ENCODE measurements around the gene ZNFX1.

ZNFX1 gene

DNA sequence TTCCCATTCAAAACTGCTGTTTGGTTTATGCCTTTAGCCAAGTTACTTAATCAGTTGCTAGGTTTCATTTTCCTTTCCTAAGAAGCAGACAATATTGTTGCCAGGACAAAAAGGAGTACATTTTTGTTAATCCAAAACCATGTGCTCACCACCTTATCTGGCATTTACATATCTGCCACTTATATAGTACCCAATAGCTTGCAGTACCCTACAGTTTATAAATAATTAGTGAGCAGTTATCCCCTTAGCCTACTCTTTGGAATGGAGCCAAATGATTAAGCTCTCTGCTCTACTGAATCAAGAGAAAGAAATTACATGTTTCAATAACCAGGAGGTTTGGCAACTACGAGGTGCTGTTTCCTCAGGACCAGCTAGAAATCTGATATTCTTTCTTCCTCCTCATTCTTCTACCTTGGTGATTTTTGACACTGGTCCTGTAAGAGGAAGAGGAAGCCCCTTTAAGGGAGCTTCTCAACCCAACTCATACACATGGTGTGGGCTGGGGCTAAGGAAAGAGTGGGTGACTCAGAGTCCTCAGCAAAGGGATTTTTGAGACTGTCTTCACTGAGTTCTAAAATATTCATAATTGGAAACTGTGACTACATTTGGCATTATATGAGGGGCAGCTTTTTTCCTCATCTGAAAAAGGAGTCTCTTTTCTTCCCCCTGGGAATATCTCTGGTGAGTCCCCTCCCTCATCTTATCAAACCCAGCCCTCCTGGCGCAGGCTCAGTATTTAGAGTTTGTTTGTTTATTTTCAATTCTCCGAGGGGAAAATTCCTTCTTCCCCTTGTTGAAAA lies 1.5 kb downstream of the ZNFX1 start:
- in situ Hi-C loops (cut with MboI; ENCODE audit: low pct_unique_long_range_greater_than_20kb, low sequenced_read_pairs, unreplicated experiment) = no loop called here
- TF ChIP-seq, protein P1, sequence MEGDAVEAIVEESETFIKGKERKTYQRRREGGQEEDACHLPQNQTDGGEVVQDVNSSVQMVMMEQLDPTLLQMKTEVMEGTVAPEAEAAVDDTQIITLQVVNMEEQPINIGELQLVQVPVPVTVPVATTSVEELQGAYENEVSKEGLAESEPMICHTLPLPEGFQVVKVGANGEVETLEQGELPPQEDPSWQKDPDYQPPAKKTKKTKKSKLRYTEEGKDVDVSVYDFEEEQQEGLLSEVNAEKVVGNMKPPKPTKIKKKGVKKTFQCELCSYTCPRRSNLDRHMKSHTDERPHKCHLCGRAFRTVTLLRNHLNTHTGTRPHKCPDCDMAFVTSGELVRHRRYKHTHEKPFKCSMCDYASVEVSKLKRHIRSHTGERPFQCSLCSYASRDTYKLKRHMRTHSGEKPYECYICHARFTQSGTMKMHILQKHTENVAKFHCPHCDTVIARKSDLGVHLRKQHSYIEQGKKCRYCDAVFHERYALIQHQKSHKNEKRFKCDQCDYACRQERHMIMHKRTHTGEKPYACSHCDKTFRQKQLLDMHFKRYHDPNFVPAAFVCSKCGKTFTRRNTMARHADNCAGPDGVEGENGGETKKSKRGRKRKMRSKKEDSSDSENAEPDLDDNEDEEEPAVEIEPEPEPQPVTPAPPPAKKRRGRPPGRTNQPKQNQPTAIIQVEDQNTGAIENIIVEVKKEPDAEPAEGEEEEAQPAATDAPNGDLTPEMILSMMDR (IDR thresholded peaks at IDR 0.05; ENCODE audit: extremely low read depth, insufficient read depth, missing control alignments) = no peak
- DNase-seq (ENCODE audit: low spot score) = peak; percentile 65

DNA sequence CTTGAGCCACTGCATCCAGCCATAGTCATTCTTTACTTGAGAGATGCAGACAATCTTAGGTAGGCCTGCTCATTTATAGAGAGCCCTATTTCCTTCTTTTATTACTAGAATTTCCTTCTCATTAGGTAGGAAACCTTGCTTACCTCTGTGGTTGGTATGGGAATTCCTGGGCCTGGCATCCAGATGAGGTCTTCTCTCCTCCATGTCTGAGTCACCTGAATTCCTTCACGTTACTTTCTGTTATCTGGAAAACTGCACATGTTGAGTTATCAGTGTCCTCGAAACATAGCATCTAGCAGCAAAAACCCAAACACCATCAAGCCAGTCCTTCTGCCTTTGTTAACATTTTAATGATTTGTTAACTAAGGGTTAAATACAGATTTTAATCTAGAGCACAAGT lies 2.2 kb downstream of the ZNFX1 start:
- no peak for DNase-seq (ENCODE audit: low spot score)
- TF ChIP-seq, protein P1 (IDR thresholded peaks at IDR 0.05; ENCODE audit: extremely low read depth, insufficient read depth, missing control alignments) = no peak
- in situ Hi-C loops (cut with MboI; ENCODE audit: low pct_unique_long_range_greater_than_20kb, low sequenced_read_pairs, unreplicated experiment) = no loop called here

DNA sequence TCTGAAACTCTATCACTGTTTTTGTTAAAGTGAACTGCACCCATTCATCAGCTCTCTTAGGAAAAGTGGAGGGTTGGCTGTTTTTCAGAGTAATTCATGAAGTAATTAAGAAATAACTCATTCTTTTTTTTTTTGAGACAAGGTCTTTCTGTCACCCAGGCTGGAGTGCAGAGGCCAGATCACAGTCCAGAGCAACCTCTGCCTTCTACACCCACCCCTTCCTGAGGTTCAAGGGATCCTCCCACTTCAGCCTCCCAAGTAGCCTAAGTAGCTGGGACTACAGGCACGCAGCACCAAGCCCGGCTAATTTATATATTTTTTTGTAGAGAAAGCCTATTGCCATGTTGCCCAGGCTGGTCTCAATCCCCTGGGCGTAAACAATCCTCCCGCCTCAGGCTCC lies 2.6 kb downstream of the ZNFX1 start:
- TF ChIP-seq, protein P1 (IDR thresholded peaks at IDR 0.05; ENCODE audit: extremely low read depth, insufficient read depth, missing control alignments) = no peak
- in situ Hi-C loops (cut with MboI; ENCODE audit: low pct_unique_long_range_greater_than_20kb, low sequenced_read_pairs, unreplicated experiment) = no loop called here
- no peak for DNase-seq (ENCODE audit: low spot score)

DNA sequence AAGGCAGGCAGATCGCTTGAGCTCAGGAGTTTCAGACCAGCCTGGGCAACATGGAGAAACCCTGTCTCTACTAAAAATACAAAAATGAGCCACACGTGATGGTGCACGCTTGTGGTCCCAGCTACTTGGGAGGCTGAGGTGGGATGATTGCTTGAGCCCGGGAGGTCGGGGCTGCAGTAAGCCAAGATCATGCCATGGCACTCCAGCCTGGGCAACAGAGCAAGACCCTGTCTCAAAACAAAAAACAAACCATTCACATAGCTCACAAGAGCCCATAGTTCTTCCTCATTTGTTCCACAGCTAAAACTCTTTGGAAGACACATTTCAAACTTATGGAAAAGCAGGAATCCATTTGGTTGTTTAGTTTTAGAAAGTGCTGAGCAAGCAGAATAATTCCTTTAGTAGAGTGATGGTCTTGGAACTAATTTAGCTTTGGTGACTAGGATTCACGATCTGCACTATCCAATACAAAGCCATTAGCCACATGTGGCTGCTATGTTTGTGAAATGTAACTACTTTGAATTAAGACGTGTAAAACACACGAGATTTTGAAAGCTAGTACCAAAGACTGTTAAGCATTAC lies 4.1 kb downstream of the ZNFX1 start:
- in situ Hi-C loops (cut with MboI; ENCODE audit: low pct_unique_long_range_greater_than_20kb, low sequenced_read_pairs, unreplicated experiment) = no loop called here
- TF ChIP-seq, protein P1 (IDR thresholded peaks at IDR 0.05; ENCODE audit: extremely low read depth, insufficient read depth, missing control alignments) = no peak
- no peak for DNase-seq (ENCODE audit: low spot score)

DNA sequence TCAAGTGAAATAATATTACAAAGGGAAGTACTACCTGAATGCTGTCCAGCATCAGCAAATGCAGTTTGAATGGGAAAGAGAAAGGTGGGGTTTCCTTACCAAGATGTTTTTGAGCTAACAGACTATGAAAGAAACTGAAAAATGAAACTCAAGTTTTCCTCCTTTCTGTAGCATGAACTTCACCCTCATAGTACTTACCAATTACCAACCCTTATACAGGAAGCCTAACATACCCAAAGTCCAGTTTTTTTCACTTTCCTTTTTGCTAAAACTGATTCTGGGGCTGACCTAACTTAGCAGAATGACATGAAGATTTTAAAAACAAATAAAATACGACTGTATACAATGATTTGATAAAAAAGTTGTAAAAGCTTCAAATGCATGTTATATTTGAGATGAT lies 5.2 kb downstream of the ZNFX1 start:
- TF ChIP-seq, protein P1 (IDR thresholded peaks at IDR 0.05; ENCODE audit: extremely low read depth, insufficient read depth, missing control alignments) = no peak
- peak; percentile 23 for DNase-seq (ENCODE audit: low spot score)
- in situ Hi-C loops (cut with MboI; ENCODE audit: low pct_unique_long_range_greater_than_20kb, low sequenced_read_pairs, unreplicated experiment) = no loop called here

DNA sequence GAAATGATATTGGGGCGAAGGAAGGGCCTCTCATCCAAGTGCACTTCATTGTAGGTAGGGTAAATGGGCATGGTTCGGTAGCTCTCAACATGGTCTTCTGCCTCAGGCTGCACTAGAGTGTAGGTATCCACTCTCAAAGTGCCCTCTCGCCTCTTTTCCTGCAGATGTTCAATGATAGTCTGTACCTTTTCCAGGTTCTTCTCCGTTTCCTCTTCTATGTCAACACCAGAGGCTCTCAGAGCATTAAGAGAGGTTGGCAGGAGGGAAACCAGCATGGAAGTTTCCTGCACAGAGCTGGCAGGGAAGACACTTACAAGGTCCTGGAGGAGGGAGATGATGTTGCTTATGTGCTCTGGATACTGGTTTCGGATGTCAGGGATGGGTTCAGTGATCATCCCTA lies 7.1 kb downstream of the ZNFX1 start:
- TF ChIP-seq, protein P1 (IDR thresholded peaks at IDR 0.05; ENCODE audit: extremely low read depth, insufficient read depth, missing control alignments) = no peak
- no peak for DNase-seq (ENCODE audit: low spot score)
- in situ Hi-C loops (cut with MboI; ENCODE audit: low pct_unique_long_range_greater_than_20kb, low sequenced_read_pairs, unreplicated experiment) = no loop called here

Measured in GM13977 (cell line).